ENCODE results near the gene CPAMD8. TPM values are rescaled to one million over a fixed set of nuclear protein-coding genes. Genes with fewer than 3 reads are reported as not detected.
"Not testable (repeated sequence)": the region's sequence is repeated elsewhere in the genome, so short reads cannot be mapped to it uniquely, and the experiment has no call there.

Gene CPAMD8
- total and polyA plus RNA-seq, 9 donors, result 2.4 to 13.0 (median 7.9) TPM

- 56 to 62% (median 60%) methylated on average over 7 of the region's 7 CpGs for WGBS, 3 donors
- H3K9me3 ChIP-seq, result no peaks in the 10 kb centered on the region
- no peak overlapping the region for H3K4me3 ChIP-seq
- TF ChIP-seq EP300 (IDR thresholded peaks at IDR 0.05) (no peak), POLR2A (IDR thresholded peaks at IDR 0.05) (no peak), CTCF (IDR thresholded peaks at IDR 0.05) (no peak)
- DNase-seq, result no peak
- H3K36me3 ChIP-seq, result no peaks in the 10 kb centered on the region
- H3K27me3 ChIP-seq, result no peaks in the 10 kb centered on the region
- H3K27ac ChIP-seq, result no peak overlapping the region
- intact Hi-C loops (cut with DNase I), result no loop called here
- no peaks in the 10 kb centered on the region for H3K4me1 ChIP-seq (ENCODE audit: insufficient read depth)
Observed at GRCh38 chr19:17001603-17002183, 24.9 kb downstream of the CPAMD8 start.

GRCh38 chr19:16998635-16999194 lies 27.9 kb downstream of the CPAMD8 start:
- intact Hi-C loops (cut with DNase I), result no loop called here

GRCh38 chr19:16996838-16997490 lies 29.6 kb downstream of the CPAMD8 start:
- H3K27me3 ChIP-seq; H3K4me1 ChIP-seq (ENCODE audit: insufficient read depth); H3K9me3 ChIP-seq; H3K36me3 ChIP-seq; intact Hi-C loops (cut with DNase I); H3K27ac ChIP-seq; H3K4me3 ChIP-seq; DNase-seq: not testable (repeated sequence)
- WGBS, 3 donors, result 47 to 75% (median 49%) methylated on average over 18 to 22 of the region's 23 CpGs

More at GRCh38 chr19:16998635-16999194, 27.9 kb downstream of the CPAMD8 start:
- WGBS, 3 donors, result 98 to 99% (median 98%) methylated on average over 3 of the region's 3 CpGs
- Histone ChIP-seq H3K4me1 (ENCODE audit: insufficient read depth) (no peaks in the 10 kb centered on the region), H3K4me3 (no peak overlapping the region), H3K36me3 (no peaks in the 10 kb centered on the region), H3K9me3 (no peaks in the 10 kb centered on the region), H3K27ac (no peak overlapping the region), H3K27me3 (no peaks in the 10 kb centered on the region)
- no peak for DNase-seq
- no peak for TF ChIP-seq EP300 (IDR thresholded peaks at IDR 0.05)
- no peak for TF ChIP-seq CTCF (IDR thresholded peaks at IDR 0.05)
- TF ChIP-seq POLR2A (IDR thresholded peaks at IDR 0.05), result no peak

GRCh38 chr19:16988661-16989060 lies 37.9 kb downstream of the CPAMD8 start:
- intact Hi-C loops (cut with DNase I), result no loop called here
- Histone ChIP-seq H3K9me3 (peaks cover 0 to 3% of the 10 kb centered on the region in 2 donors), H3K4me1 (ENCODE audit: insufficient read depth) (no peaks in the 10 kb centered on the region), H3K4me3 (no peak overlapping the region), H3K36me3 (no peaks in the 10 kb centered on the region), H3K27me3 (no peaks in the 10 kb centered on the region), H3K27ac (no peak overlapping the region)
- no peak for DNase-seq
- TF ChIP-seq EP300 (IDR thresholded peaks at IDR 0.05) (no peak), POLR2A (IDR thresholded peaks at IDR 0.05) (no peak), CTCF (IDR thresholded peaks at IDR 0.05) (no peak)
- 62 to 88% (median 86%) methylated on average over 4 of the region's 4 CpGs for WGBS, 3 donors

GRCh38 chr19:16985403-16985802 lies 41.2 kb downstream of the CPAMD8 start:
- Histone ChIP-seq H3K4me3 (no peak overlapping the region), H3K27me3 (no peaks in the 10 kb centered on the region), H3K4me1 (ENCODE audit: insufficient read depth) (no peaks in the 10 kb centered on the region), H3K9me3 (peaks cover 0 to 3% of the 10 kb centered on the region in 2 donors), H3K36me3 (no peaks in the 10 kb centered on the region), H3K27ac (no peak overlapping the region)
- WGBS, 3 donors, result 95 to 97% (median 96%) methylated on average over 2 of the region's 2 CpGs
- no peak for DNase-seq
- no peak for TF ChIP-seq EP300 (IDR thresholded peaks at IDR 0.05)
- no peak for TF ChIP-seq POLR2A (IDR thresholded peaks at IDR 0.05)
- TF ChIP-seq CTCF (IDR thresholded peaks at IDR 0.05), result no peak
- intact Hi-C loops (cut with DNase I), result no loop called here

- intact Hi-C loops (cut with DNase I); H3K9me3 ChIP-seq; H3K4me1 ChIP-seq (ENCODE audit: insufficient read depth); H3K27ac ChIP-seq; H3K36me3 ChIP-seq; DNase-seq; H3K27me3 ChIP-seq; H3K4me3 ChIP-seq: not testable (repeated sequence)
- 73 to 83% (median 74%) methylated on average over 2 of the region's 2 CpGs for WGBS, 3 donors
Observed at GRCh38 chr19:16982586-16982985, 44.0 kb downstream of the CPAMD8 start.

All from ovary (tissue), 9 donors.